Ecto neural progenitor cell (in vitro differentiated cells): ENCODE results near the gene SRMS.

Experiments used
- DNase-seq: peaks from one replicate; pipeline ENCODE4 v3.0.0-alpha.2; 2018; ENCODE audit warnings: low spot score

The SRMS gene

GRCh38 chr20:63552481-63553249 lies 5.1 kb upstream of the SRMS start:
- no peak for DNase-seq

GRCh38 chr20:63551068-63551467 lies 3.5 kb upstream of the SRMS start:
- DNase-seq, result no peak

GRCh38 chr20:63549679-63550282 lies 2.2 kb upstream of the SRMS start:
- no peak for DNase-seq

- no peak for DNase-seq
Measured at GRCh38 chr20:63549019-63549418, 1.5 kb upstream of the SRMS start.

- no peak for DNase-seq
Measured at GRCh38 chr20:63548542-63548941, 993 bp upstream of the SRMS start.

- DNase-seq, result no peak
Measured at GRCh38 chr20:63546956-63547724, 409 bp downstream of the SRMS start.

GRCh38 chr20:63546256-63546955 lies 1.1 kb downstream of the SRMS start:
- DNase-seq, result no peak

- no peak for DNase-seq
Measured at GRCh38 chr20:63545814-63546213, 1.7 kb downstream of the SRMS start.

- DNase-seq, result no peak
Measured at GRCh38 chr20:63544958-63545516, 2.5 kb downstream of the SRMS start.

GRCh38 chr20:63544241-63544957 lies 3.1 kb downstream of the SRMS start:
- DNase-seq, result no peak

- DNase-seq, result no peak
Measured at GRCh38 chr20:63543733-63544132, 3.8 kb downstream of the SRMS start.

GRCh38 chr20:63543131-63543530 lies 4.4 kb downstream of the SRMS start:
- no peak for DNase-seq

- DNase-seq, result no peak
Measured at GRCh38 chr20:63542696-63543095, 4.9 kb downstream of the SRMS start.

- DNase-seq, result no peak
Measured at GRCh38 chr20:63542031-63542559, 5.5 kb downstream of the SRMS start.

- DNase-seq, result no peak
Measured at GRCh38 chr20:63541371-63541770, 6.2 kb downstream of the SRMS start.

GRCh38 chr20:63540417-63541186 lies 6.9 kb downstream of the SRMS start:
- DNase-seq, result no peak

- no peak for DNase-seq
Measured at GRCh38 chr20:63539441-63540370, 7.8 kb downstream of the SRMS start.

GRCh38 chr20:63539092-63539430 lies 8.5 kb downstream of the SRMS start:
- no peak for DNase-seq
